ENCODE results near the gene IL1RAP.
"Not testable (repeated sequence)": the region's sequence is repeated elsewhere in the genome, so short reads cannot be mapped to it uniquely, and the experiment has no call there.

IL1RAP gene

DNA sequence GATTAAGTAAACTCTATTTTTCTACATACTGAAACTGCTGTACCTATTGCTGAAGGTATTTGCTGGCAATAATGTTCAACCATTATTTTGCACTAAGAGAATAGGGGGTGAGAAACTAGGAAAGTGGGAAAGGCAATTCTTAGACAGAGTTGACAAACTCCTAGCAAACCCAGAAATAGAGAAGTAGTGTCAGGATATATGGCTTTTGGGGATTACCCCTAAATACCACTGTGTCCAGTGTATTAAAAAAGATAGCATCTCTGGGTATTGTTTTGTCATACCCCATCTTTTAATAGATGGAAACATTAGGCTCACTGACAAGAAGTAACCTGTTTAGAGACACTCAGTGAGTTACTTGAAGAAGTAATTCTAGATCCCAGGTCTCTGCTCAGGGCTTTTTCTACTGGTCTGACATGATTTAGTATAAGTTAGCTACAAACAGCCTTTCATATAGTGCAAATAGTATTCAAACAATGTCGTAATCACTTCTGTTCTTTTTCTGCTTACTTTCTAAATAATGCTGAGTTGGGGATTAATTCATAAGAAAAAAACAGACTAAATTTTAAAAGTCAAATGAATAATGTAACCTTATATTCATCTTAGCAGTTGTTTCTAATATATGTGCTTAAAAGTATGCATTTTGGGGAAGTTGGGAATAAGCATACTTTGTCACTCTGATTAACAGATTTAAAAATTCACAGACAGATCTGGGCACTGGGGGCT lies 107.2 kb downstream of the IL1RAP start:
- intact Hi-C loops (cut with DNase I), result no loop called here
- DNase-seq, result no peak

DNA sequence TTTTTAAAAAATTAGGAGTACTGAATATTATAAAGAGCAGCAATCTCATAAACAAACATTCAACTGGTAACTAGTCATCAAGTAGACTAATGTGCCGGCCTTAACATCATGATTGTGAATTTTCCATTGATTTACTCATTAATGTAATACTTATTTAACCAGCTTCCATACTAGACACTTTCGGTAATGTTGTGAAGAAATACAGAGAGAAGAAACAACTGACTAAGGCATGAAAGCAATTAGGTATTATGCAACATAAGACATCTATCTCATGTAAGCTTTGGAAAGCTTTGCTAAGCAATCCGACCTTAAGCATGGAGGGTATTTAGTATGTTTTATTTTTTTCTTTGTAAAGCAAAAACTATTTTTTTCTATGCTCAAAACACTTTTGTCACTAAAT lies 108.0 kb downstream of the IL1RAP start:
- DNase-seq, result no peak
- intact Hi-C loops (cut with DNase I), result no loop called here

DNA sequence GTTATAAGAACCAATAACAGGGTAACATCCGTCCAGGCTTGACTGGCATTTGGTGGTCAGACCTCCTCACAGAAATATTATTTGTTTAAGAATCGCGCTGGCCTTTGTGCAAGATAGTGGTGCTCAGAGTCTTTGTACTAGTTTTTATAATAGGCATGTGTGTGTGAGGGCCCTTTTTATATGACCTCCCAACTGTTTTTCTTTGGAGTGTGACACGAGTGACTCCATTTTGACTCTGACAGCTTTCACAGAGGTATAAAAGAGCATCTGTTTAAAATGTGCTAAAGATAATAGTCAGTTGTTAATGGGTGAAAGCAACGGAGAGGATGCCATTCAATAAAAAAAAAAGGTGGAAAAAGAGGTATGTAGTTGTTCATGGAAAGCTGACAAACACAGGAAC lies 110.4 kb downstream of the IL1RAP start:
- intact Hi-C loops (cut with DNase I), result no loop called here
- no peak for DNase-seq

DNA sequence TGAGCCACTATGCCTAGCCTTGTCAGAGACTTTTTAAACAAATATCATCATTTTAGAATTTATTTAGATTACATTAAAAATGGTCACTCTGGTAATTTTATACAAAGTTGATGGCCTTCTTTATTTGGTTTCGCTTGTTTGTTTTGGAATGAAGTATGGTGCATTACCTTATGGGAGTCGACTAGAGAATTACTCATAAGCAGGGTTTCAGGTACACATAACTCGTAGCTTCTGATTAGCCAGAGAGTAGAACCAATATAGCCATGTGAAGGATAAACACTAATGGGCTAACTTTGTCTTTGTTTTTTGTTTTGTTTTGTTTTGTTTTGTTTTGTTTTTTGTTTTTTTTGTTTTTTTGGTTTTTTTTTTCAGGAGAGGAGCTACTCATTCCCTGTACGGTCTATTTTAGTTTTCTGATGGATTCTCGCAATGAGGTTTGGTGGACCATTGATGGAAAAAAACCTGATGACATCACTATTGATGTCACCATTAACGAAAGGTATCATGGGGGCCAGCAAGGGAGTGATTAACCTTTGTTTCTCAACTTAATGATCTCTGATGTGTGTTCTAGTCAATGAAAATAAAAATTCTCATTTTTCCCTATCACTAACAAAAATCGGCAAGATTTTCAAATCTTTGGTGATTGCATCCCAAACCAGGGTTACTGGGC lies 113.2 kb downstream of the IL1RAP start:
- intact Hi-C loops (cut with DNase I), result no loop called here
- no peak for DNase-seq

DNA sequence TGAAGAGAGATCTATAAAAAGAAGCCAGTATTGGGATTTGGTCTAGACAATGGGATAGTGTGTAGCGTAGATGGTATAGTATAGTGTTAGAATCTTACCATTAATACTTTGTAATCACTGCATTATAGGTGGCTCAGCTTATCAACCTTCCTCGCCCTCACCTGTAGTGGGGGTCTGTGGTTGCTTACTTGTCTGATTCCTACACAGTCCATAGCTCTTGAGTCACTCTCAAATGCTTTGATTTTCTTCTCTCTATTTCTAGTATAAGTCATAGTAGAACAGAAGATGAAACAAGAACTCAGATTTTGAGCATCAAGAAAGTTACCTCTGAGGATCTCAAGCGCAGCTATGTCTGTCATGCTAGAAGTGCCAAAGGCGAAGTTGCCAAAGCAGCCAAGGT lies 115.2 kb downstream of the IL1RAP start:
- no peak for DNase-seq
- intact Hi-C loops (cut with DNase I), result no loop called here

DNA sequence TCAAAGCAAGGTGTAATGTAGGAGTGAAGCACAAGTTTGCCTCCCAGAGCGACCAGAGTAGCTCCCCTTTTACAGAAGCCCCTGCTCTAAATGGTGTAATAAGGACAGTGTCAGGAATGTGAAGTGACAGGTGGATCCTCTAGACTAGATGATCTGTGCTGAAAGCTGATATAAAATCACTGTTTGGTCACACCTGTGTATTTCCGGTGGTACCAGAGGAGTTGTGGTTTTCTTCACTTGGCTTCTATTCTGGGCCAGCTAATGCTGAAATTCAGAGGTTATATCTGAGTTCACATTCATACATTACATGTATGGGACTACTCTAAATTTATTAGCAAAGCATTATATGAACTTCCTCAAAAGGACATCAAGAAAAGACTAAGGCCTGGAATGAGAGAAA lies 117.4 kb downstream of the IL1RAP start:
- intact Hi-C loops (cut with DNase I), result no loop called here
- DNase-seq, result no peak

DNA sequence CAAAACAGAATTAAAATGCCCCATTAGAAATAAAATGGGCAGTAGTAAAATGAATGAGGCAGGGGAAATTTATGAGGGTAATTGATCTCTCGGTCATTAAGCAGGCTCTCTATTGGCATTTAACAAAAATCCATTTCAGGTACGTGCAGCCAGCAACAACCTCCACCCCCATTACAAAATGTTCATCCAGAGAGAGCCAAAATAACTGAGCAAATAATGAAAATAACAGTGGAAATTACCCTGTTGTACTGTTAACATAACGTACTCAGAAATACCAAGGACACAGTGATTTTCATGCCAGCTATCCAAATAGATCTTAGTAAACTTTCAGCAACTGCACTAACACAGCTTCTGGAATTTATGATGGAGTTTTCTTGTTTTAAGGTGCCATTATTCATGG lies 127.7 kb downstream of the IL1RAP start:
- DNase-seq, result no peak
- intact Hi-C loops (cut with DNase I), result no loop called here

DNA sequence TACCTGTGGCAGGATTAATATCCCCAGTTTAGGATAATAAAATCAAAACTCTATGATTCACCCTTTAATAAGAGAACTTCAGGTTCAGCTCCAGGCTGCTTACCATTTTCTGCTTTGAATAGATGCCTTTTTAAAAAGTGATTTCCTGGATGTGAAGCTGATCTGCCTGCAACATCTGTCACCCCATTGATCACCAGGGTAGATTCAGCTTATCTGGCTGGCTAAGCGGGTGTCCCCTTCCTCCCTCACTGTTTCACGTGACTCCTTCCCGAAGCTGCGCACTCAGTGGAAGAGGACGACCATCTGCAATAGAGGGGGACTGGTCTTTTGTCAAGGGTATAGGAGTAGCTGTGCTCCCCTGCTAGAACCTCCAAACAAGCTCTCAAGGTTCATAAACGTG lies 128.1 kb downstream of the IL1RAP start:
- intact Hi-C loops (cut with DNase I), result no loop called here
- DNase-seq, result no peak

DNA sequence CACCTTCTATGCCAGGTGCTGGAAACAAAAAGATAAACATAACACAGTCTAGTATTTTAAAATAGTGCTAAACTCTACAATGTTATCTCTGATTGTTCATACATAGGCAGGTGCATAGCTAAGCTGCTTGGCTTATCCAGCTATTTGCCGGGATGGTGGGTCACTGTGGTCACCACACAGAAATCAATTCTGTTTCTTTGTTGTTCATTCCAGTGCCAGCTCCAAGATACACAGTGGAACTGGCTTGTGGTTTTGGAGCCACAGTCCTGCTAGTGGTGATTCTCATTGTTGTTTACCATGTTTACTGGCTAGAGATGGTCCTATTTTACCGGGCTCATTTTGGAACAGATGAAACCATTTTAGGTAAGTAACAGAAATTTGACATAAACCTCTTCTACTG lies 130.2 kb downstream of the IL1RAP start:
- intact Hi-C loops (cut with DNase I), result no loop called here
- no peak for DNase-seq

DNA sequence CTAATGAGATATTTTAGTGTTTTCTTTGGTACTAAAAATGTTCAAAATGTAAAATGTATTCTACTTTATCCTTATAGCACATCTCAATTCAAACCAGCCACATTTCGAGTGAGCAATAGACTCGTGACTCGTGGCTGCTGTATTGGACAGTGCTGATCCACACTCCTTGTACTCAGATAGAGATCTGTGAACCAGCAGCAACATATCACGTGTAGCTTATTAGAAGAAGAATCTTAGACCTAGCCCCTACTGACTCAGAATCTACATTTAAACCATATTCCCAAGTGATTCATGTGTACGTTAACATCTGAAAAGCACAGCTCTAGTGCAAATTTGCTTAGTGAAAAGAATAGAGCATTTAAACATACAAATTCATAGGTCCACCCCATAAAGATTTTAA lies 130.9 kb downstream of the IL1RAP start:
- no peak for DNase-seq
- intact Hi-C loops (cut with DNase I), result no loop called here

DNA sequence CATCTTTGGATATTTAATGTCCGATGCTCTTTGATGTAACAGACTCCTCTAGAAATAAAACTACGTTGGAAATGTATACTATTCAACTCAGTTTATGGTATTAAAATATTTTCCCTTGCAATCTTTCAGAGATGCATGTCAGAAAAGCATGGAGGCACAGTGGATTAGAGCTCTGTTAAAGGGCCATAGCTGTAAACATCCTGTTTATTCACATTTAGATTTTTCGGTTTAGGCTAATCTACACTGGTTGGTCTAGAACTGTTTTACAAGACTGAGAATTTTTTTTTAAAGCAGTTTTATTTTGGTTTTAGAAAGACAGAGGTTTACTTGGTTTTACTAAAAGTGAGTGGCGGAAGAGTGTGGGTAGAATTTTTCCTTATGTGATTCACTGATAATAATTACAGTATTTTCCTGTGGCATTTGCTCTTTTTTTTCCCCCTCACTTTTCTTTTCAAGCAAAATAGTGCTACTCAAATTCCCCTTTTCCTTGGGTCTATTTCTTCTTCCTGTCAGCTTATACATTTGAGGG lies 132.1 kb downstream of the IL1RAP start:
- intact Hi-C loops (cut with DNase I), result no loop called here
- no peak for DNase-seq

DNA sequence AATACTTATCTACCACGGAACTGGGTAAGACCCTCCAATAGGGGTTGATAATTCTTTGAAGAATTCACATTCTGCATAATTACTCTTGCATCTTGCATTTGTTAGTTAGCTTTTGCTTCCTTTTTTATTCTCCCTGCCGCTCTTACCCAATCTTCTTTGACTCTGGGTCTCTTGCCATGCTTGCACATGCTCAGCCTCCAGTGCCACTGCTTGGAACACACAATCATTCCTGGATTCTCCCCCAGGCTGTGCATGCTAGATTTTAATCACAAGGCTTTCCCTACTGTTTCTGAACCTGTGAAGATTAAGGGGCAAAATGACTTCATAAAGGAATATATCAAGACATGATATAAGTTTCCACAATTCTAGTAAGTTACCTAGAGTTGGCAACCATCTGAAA lies 133.1 kb downstream of the IL1RAP start:
- intact Hi-C loops (cut with DNase I), result no loop called here
- no peak for DNase-seq

DNA sequence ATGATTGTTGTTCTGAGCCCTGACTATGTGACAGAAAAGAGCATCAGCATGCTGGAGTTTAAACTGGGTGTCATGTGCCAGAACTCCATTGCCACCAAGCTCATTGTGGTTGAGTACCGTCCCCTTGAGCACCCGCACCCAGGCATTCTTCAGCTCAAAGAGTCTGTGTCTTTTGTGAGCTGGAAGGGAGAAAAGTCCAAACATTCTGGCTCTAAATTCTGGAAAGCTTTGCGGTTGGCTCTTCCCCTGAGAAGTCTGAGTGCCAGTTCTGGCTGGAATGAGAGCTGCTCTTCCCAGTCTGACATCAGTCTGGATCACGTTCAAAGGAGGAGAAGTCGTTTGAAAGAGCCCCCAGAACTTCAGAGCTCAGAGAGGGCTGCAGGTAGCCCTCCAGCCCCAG lies 142.0 kb downstream of the IL1RAP start:
- DNase-seq, result no peak
- intact Hi-C loops (cut with DNase I), result no loop called here

DNA sequence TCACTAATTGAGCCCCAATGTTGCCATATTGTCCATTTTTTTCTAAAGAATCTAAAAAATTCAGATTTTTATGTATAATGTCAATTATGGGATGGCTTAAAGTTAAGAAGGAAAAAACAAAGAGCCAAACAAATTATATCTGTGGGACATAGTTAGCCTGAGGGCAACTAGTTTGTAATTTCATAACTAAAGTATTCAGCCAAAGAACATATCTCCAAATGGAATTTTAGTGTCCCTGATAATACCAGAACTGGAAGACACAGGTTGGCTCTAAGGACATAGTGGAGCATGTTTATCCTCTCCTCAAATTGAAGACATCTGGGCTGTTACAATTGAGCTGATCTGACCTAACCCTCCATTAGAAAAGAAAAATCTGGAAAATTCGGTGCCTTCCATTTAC lies 144.2 kb downstream of the IL1RAP start:
- DNase-seq, result no peak
- intact Hi-C loops (cut with DNase I), result no loop called here

DNA sequence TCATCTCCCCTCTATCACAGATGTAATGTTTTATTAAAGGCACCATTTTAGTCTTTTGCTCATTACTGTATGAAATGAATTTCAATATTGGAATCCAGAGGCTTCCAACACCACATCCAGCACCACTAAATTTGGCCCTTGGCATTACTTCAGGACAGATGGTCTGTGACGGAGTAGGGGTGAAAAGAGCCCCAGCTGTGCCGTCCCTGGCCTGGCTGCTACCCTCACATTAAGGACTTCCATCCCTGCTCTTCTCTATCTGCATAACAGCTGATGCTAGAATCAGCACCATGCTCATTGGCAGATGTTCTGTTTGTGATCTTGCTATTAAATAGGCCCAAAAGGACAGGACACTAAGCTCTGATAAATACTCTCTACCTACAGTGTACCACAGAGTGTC lies 152.9 kb downstream of the IL1RAP start:
- intact Hi-C loops (cut with DNase I), result no loop called here
- peak in 1 of 42 donors; percentile 8 for DNase-seq

DNA sequence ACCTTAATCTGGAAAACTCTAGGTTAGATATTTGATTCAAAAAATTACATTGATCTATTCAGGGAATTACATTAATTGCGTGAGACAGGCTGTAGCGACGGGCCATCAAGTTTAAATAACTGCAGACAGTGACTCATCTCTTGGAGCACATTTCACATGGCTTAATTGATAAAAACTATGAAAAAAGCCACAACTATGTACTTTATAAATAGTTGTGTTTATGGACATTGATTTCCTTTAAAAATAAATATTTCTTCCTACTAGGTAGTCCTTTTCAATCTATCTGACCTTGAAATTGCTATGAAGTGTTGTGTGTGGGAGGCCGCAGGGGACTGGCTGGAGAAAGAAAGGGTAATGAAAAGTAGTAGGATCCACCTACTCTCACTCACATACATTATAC lies 157.8 kb downstream of the IL1RAP start:
- DNase-seq, result no peak
- intact Hi-C loops (cut with DNase I), result no loop called here

DNA sequence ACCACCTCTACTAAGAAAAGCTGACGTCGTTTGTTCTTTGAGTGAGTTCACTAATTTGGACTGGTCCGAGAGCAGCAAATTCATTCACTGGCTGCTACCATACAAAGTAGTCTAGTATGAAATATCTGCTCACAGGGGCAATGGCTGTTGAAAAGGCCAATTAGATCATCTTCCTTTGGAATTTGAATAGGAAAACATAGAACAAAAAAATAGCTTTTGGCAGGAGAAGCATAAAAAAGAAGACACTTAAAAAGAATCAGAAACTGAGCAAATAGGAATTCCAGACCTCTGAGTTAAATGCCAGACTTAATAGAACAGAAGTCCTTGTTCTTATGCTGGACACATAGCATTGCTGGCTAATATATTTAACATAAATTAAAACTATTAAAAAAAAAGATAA lies 159.3 kb downstream of the IL1RAP start:
- intact Hi-C loops (cut with DNase I), result no loop called here
- DNase-seq, result no peak

DNA sequence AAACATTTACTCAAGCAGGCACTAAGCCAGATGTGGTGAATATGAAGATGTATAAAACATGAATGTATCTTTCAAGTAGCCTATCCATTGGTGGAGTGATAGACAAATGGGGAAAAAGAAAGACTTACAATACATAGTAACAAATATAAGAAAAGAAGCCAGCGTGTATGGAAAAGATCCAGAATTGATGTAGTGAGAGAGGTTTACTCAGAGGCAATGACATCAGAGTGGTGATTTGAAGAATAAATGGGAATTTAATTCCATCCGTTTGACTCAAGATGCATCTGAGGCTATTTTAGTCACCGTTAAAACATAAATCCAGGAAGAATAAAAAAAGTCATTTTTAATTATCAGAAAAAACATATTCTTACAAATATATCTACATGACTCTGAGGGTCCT lies 162.6 kb downstream of the IL1RAP start:
- no peak for DNase-seq
- intact Hi-C loops (cut with DNase I), result no loop called here

DNA sequence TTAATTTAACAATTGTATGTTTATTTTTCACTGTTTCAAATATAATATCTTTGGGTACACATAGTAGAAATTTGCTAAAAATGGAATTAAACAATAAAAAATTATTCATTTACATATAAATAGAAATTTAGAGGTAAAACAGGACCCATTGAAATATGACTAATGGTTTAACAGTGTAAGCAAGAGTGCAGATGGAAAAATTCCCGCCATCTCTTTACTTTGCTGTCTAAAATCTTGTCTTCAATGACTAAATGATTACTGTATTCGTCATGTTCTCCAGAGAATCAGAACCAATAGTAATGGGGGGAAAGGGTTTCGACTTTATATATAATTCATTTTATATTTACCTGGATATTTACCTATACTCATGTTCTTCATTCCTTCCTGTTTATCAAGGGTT lies 163.1 kb downstream of the IL1RAP start:
- intact Hi-C loops (cut with DNase I), result no loop called here

DNA sequence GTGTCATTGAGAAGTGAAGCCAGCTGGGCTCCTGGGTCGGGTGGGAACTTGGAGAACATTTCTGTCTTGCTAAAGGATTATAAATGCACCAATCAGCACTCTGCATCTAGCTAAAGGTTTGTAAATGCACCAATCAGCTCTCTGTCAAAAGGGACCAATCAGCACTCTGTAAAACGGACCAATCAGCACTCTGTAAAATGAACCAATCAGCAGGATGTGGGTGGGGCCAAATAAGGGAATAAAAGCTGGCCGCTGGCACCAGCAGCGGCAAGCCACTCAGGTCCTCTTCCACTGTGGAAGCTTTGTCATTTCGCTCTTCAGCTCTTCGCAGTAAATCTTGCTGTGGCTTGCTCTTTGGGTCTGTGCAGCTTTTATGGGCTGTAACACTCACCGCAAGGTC lies 164.0 kb downstream of the IL1RAP start:
- intact Hi-C loops (cut with DNase I); DNase-seq: not testable (repeated sequence)

More for the DNA sequence above, 163.1 kb downstream of the IL1RAP start:
- no peak for DNase-seq

DNA sequence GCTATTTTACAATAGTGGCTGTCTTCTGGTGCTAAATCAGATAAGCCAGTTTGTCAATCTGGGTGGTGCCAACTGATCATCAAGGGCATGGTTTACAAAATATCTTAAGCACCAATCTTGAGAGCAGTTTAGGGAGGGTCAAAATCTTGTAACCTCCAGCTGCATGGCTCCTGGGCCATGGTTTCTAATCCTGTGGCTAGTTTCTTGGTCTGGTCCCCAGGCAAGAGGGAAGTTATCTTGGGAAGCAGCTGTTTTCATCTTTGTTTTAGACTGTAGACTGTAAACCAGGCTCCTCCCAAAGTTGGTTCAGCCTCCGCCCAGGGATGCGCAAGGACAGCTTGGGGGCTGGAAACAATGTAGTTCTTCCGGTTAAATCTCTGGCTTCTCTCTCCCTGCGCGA lies 166.8 kb downstream of the IL1RAP start:
- intact Hi-C loops (cut with DNase I), result no loop called here
- DNase-seq, result no peak
